Upper lobe of left lung (tissue), 6 donors: Measurements from ENCODE around the gene DACT2. TPM values are rescaled to one million over a fixed set of nuclear protein-coding genes. Genes with fewer than 3 reads are reported as not detected.
"Not testable (repeated sequence)": the region's sequence is repeated elsewhere in the genome, so short reads cannot be mapped to it uniquely, and the experiment has no call there.

Experiments
- ATAC-seq, 2 donors: fragments of 200-7000 bp; cut with Tn5 transposase; one replicate each; pipeline ENCODE4 v1.9.1; 2022; ENCODE audit warnings: mild to moderate bottlenecking in 2 of 2, moderate library complexity in 2 of 2; ENCODE audit not compliant: low FRiP score in 2 of 2
- DNase-seq, 2 donors: peaks; one replicate each; pipeline ENCODE4 v3.0.0-alpha.2; 2019 to 2020
- H3K27ac ChIP-seq, 4 donors: fragments of 200-600 bp; sonication (generic); one replicate each; pipeline ENCODE4 v1.5.1; 2016 to 2019
- H3K27me3 ChIP-seq, 4 donors: fragments of 200-600 bp; sonication (generic); one replicate each; pipeline ENCODE4 v1.5.1; 2017 to 2019
- H3K36me3 ChIP-seq, 4 donors: fragments of 200-600 bp; sonication (generic); one replicate each; pipeline ENCODE4 v1.5.1; 2016 to 2019
- H3K4me1 ChIP-seq, 4 donors: fragments of 200-600 bp; sonication (generic); one replicate each; pipeline ENCODE4 v1.5.1; 2018 to 2019
- H3K4me3 ChIP-seq, 4 donors: fragments of 200-600 bp; sonication (generic); one replicate each; pipeline ENCODE4 v1.5.1; 2017 to 2019; ENCODE audit warnings: mild to moderate bottlenecking in 2 of 4, moderate library complexity in 1 of 4
- H3K9me3 ChIP-seq, 4 donors: fragments of 200-600 bp; sonication (generic); one replicate each; pipeline ENCODE4 v1.5.1; 2018 to 2019
- CTCF ChIP-seq, 6 experiments: fragments of 450-650 bp in 4 of 6; fragments of 200-600 bp in 2 of 6; sonication (generic) in 2 of 6; IDR thresholded peaks; one replicate each; pipeline ENCODE4 v1.5.1; 2016 to 2019; ENCODE audit warnings: antibody characterized with exemption in 6 of 6
- EP300 ChIP-seq, 4 donors: sonication (generic); formaldehyde crosslinking; IDR thresholded peaks; one replicate each; pipeline ENCODE4 v1.5.1; 2017; ENCODE audit warnings: antibody characterized with exemption in 4 of 4, control low read depth in 2 of 4
- POLR2A ChIP-seq, 4 donors: fragments of 450-650 bp; IDR thresholded peaks; one replicate each; pipeline ENCODE4 v1.5.1; 2016 to 2017; ENCODE audit warnings: antibody characterized with exemption in 4 of 4, mild to moderate bottlenecking in 2 of 4
- POLR2AphosphoS5 ChIP-seq, 2 donors: sonication (generic); formaldehyde crosslinking; IDR thresholded peaks; one replicate each; pipeline ENCODE4 v1.5.1; 2017; ENCODE audit warnings: antibody characterized with exemption in 2 of 2
- WGBS, 2 donors: methylation state at CpG; one replicate each; pipeline ENCODE4 v1.1.5; 2017 to 2018; 5-methylcytosine and 5-hydroxymethylcytosine counted together
- total RNA-seq, 6 donors: library from RNA; depleted of rRNA in 4 of 6; stranded (reverse); fragments of >200 nt in 4 of 6; gene quantifications; one replicate each; pipeline versions ENCODE4 v1.1.0 to v1.2.1, GENCODE V29; 2016 to 2021
- donor health status: DM: no; HTN: no; CAD: no; lungs with moderate emphysema.
- donor health status: DM: no; HTN: yes; CAD: no; lungs with severe emphysema.

DACT2 gene
- total RNA-seq, 6 donors from 2014 or later: 0.44 to 13.6 (median 3.2) TPM

- no peak overlapping the region for H3K4me3 ChIP-seq
- H3K36me3 ChIP-seq: no peaks in the 10 kb centered on the region
- H3K4me1 ChIP-seq: no peaks in the 10 kb centered on the region
- ATAC-seq: no peak
- H3K27ac ChIP-seq: no peak overlapping the region
- TF ChIP-seq POLR2AphosphoS5 (IDR thresholded peaks at IDR 0.05) (no peak), CTCF (IDR thresholded peaks at IDR 0.05) (no peak), POLR2A (IDR thresholded peaks at IDR 0.05) (no peak), EP300 (IDR thresholded peaks at IDR 0.05) (no peak)
- 87 to 91% methylated on average over 7 of the region's 7 CpGs for WGBS, 2 donors
- no peak for DNase-seq
- no peaks in the 10 kb centered on the region for H3K27me3 ChIP-seq
- H3K9me3 ChIP-seq: no peaks in the 10 kb centered on the region
These were observed 37.8 kb downstream of the DACT2 start for GRCh38 chr6:168281826-168282225.

- not testable (repeated sequence) for DNase-seq, H3K27ac ChIP-seq, ATAC-seq, H3K4me1 ChIP-seq, H3K36me3 ChIP-seq, H3K27me3 ChIP-seq, H3K9me3 ChIP-seq, H3K4me3 ChIP-seq
- WGBS, 2 donors: 81 to 94% methylated on average over 6 to 9 of the region's 13 CpGs
These were observed 38.3 kb downstream of the DACT2 start for GRCh38 chr6:168281314-168281713.

GRCh38 chr6:168280899-168281245, 38.7 kb downstream of the DACT2 start:
- ATAC-seq: no peak
- no peak for DNase-seq
- WGBS, 2 donors: 61 to 62% methylated on average over 12 to 13 of the region's 13 CpGs
- H3K36me3 ChIP-seq: no peaks in the 10 kb centered on the region
- TF ChIP-seq POLR2AphosphoS5 (IDR thresholded peaks at IDR 0.05) (no peak), POLR2A (IDR thresholded peaks at IDR 0.05) (no peak), EP300 (IDR thresholded peaks at IDR 0.05) (no peak), CTCF (IDR thresholded peaks at IDR 0.05) (no peak)
- no peak overlapping the region for H3K4me3 ChIP-seq
- no peaks in the 10 kb centered on the region for H3K27me3 ChIP-seq
- H3K4me1 ChIP-seq: no peaks in the 10 kb centered on the region
- H3K9me3 ChIP-seq: no peaks in the 10 kb centered on the region
- no peak overlapping the region for H3K27ac ChIP-seq

- peak in 1 of 2 donors; percentile 23 for ATAC-seq
These were observed 39.3 kb downstream of the DACT2 start for GRCh38 chr6:168280020-168280898.

More at GRCh38 chr6:168280020-168280898, 39.3 kb downstream of the DACT2 start:
- Histone ChIP-seq H3K9me3 (no peaks in the 10 kb centered on the region), H3K27me3 (no peaks in the 10 kb centered on the region), H3K4me1 (no peaks in the 10 kb centered on the region), H3K36me3 (no peaks in the 10 kb centered on the region), H3K27ac (no peak overlapping the region), H3K4me3 (no peak overlapping the region)
- TF ChIP-seq POLR2AphosphoS5 (IDR thresholded peaks at IDR 0.05) (no peak), CTCF (IDR thresholded peaks at IDR 0.05) (no peak), POLR2A (IDR thresholded peaks at IDR 0.05) (no peak), EP300 (IDR thresholded peaks at IDR 0.05) (no peak)
- WGBS, 2 donors: 78 to 81% methylated on average over 12 to 20 of the region's 21 CpGs
- no peak for DNase-seq
